Loucy (cell line): Measurements from ENCODE around the gene ACTR1A.

Source experiments
- CTCF ChIP-seq: fragments of 200-600 bp; sonication (generic); conservative IDR thresholded peaks from 2 replicates; pipeline ENCODE4 v1.5.1; 2014; ENCODE audit warnings: mild to moderate bottlenecking, antibody characterized with exemption, low read length
- EZH2phosphoT487 ChIP-seq: fragments of 200-600 bp; IDR thresholded peaks from 2 replicates; pipeline ENCODE4 v1.6.1; 2018; ENCODE audit warnings: antibody characterized with exemption, mild to moderate bottlenecking, moderate library complexity, borderline replicate concordance

- TF ChIP-seq CTCF: no peak
- no peak for TF ChIP-seq EZH2phosphoT487
Measured at GRCh38 chr10:102504179-102504975, 1.9 kb upstream of the ACTR1A start.
